Loucy (cell line): ENCODE measurements around the gene ZNF135.

ENCODE experiments used
- CTCF ChIP-seq: fragments of 200-600 bp; sonication (generic); conservative IDR thresholded peaks from 2 replicates; pipeline ENCODE4 v1.5.1; 2014; ENCODE audit warnings: mild to moderate bottlenecking, antibody characterized with exemption, low read length
- EZH2phosphoT487 ChIP-seq: fragments of 200-600 bp; IDR thresholded peaks from 2 replicates; pipeline ENCODE4 v1.6.1; 2018; ENCODE audit warnings: antibody characterized with exemption, mild to moderate bottlenecking, moderate library complexity, borderline replicate concordance

- TF ChIP-seq CTCF (no peak), EZH2phosphoT487 (no peak)
These were observed 44.9 kb upstream of the ZNF135 start for GRCh38 chr19:58014141-58014540.
